ENCODE measurements around the gene CNOT6L.

GRCh38 chr4:77669946-77670590, 149.1 kb downstream of the CNOT6L start:
- TF ChIP-seq, protein P1, sequence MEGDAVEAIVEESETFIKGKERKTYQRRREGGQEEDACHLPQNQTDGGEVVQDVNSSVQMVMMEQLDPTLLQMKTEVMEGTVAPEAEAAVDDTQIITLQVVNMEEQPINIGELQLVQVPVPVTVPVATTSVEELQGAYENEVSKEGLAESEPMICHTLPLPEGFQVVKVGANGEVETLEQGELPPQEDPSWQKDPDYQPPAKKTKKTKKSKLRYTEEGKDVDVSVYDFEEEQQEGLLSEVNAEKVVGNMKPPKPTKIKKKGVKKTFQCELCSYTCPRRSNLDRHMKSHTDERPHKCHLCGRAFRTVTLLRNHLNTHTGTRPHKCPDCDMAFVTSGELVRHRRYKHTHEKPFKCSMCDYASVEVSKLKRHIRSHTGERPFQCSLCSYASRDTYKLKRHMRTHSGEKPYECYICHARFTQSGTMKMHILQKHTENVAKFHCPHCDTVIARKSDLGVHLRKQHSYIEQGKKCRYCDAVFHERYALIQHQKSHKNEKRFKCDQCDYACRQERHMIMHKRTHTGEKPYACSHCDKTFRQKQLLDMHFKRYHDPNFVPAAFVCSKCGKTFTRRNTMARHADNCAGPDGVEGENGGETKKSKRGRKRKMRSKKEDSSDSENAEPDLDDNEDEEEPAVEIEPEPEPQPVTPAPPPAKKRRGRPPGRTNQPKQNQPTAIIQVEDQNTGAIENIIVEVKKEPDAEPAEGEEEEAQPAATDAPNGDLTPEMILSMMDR (conservative IDR thresholded peaks at IDR 0.05; ENCODE audit: low read length): no peak
- no peak for TF ChIP-seq EZH2phosphoT487 (IDR thresholded peaks at IDR 0.05; ENCODE audit: borderline replicate concordance)

Measured in Loucy (cell line).